Stimulated activated CD4-positive, alpha-beta T cell treated with anti-CD3 and anti-CD28 coated beads, TNF-alpha, amount 100 ng/mL, for 48 hours (primary cell): ENCODE results near the gene MT1A.
A peak's percentile ranks its signal among the peaks of the same experiment; 100 is the strongest.
"Not testable (repeated sequence)": the region's sequence is repeated elsewhere in the genome, so short reads cannot be mapped to it uniquely, and the experiment has no call there.

Source experiments
- DNase-seq, 3 donors: peaks; one replicate each; pipeline ENCODE4 v3.0.0-alpha.2; 2020; ENCODE audit warnings: low read depth in 3 of 3

MT1A gene

DNA sequence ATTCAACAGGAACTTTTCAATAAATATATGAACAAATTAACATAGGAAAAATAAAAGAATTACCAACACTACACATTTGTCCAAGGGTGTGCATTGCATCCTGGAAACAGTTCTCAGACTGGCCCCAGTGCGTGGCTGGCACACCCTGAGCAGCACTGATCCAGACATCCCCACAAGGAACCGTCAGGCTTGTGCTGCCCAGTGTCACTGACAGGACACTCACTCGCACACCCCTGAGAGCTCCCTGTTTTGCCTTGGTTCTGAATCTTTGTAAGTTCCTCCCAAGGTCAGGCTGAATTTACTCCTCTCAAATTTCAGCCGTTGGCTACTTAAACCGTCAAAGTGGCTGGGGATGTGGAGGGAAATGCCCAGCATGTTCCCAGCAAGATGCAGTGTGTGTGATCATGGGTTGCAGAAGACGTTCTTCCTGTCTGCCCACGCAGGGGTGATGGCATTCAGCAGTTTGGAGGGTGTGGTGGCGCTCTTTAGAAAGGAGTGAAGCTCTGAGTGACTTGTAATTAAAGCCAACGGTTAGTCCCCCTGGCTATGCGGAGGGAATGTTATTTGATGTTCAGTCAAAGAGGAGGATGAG, 28.4 kb upstream of the MT1A start:
- peak; percentile 61 to 75 (median 74) for DNase-seq

DNA sequence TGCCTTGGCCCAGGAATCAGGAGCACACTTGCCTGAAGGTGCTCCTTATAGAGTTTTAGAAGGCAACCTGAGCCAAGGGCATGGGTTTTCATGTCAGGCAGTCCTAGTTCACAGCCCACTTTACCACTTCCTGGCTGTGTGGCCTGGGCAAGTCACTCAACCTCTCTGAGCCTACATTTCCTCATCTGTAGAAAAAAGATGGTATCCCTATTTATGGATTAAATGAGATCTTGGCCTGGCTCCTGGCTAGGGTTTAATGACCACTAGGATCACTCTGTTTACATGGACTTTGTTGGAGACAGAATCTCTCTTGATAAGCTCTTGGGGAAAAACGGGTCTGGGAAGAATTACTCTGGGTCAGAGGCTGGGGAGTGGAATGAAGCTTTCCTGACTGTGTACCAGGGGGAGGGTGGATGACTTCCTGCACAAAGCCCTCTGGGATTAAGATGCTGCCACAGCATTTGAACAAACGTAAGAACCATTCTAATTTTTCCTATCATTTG, 27.8 kb upstream of the MT1A start:
- DNase-seq: no peak

DNA sequence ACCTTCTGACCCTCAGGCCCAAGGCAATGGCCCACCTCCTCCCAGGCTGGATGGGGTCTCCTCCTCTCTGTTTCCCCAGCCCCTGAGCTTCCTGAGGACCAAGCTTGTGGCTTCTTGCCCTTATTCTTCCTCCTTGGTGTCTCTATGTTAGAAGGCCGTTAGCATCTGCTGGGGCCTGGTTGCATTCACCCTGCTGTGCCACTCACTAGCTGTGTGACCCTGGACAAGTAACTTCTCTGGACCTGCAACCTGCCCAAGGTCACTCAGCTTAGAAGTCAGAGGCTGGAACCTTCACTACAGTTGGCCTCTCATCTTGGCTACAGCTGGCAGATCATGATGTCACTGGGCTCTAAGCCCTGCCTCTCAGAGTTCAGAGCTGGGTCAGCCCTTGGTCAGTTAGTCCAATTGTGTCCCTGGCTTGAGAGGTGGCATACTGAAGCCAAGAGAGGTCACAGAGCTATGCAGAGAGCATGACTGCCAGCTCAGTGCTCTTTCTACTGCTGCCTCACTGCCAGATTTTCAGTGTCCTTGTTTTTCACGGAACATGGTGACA, 27.1 kb upstream of the MT1A start:
- DNase-seq: no peak

DNA sequence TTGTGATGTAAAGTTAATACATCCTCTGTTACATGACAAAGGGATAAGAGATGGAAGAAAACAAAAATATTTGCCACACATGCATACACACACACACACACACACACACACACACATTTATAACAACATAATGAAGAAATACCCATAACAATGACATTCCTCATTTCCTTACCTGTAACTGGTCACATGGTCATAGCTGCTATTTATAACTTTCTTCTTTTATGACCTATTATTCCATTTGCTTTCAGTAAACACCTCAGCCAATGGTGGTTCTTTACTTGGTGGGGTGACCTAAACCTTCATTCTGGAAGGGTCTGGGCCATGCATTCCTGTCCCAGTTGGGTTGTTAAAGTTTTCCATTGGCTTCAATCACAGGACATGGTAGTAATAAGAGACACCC, 24.8 kb upstream of the MT1A start:
- no peak for DNase-seq

DNA sequence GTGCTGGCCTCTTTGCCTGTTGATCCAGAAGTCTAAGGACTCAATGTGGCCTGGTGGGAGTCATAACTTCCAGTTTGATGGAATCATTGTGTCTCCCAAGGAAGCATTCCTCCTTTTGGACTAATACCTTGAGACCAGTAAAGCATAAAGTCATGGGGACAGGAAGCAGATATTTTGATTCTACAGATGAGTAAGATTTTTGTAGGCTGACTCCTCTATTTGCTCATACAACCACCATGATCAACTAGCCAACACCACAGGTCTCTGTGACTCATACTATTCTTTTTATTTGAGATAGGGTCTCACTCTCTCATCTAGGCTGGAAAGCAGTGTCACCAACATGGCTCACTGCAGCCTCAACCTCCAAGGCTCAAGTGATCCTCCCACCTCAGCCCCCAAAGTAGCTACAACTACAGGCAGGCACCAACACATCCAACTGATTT, 23.9 kb upstream of the MT1A start:
- DNase-seq: no peak

DNA sequence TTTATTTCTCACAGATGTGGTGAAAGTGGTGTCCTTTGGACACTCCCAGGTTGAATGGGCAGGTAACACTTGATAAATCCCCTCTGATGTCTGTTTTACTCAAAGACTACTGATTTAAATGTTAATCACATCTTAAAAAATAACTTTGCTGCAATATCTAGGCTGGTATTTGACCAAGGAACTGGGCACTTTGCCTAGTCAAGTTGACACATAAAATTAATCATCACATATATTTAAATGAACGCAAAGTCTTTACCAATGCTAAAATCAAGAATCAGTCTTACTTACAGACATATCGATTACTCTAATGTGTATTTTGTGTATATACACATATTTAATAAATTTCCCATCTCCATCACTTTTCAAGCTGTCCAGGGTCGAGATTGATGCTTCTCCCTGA, 23.1 kb upstream of the MT1A start:
- no peak for DNase-seq

DNA sequence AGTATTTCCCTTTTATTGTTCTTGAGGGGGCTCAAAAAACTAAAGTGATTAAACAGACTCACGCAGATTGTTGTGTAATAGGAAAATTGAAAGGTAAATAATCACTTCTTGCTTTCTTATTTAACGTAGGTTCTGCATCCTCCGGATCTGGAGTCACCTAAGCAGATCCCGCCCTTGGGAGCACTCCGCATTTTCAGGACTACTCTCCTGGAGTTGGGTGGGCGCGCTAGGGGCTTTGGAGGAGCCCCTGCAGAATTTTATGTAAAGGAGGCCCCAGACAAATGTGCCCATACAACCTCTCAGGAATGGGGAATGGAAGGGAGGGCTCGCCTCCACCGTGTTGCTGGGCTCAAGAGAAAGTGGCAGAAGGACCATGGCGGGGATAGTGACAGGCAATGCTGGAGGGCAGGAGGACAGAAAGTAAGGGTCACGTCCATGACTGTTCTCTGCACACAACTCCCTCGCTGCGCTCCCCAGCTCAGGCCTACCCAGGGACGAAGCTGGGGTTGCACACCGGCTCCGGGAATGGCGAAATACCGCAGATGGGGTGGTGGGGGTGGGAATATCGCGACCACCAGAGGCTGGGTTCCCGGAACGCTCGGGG, 21.8 kb upstream of the MT1A start:
- DNase-seq: no peak

DNA sequence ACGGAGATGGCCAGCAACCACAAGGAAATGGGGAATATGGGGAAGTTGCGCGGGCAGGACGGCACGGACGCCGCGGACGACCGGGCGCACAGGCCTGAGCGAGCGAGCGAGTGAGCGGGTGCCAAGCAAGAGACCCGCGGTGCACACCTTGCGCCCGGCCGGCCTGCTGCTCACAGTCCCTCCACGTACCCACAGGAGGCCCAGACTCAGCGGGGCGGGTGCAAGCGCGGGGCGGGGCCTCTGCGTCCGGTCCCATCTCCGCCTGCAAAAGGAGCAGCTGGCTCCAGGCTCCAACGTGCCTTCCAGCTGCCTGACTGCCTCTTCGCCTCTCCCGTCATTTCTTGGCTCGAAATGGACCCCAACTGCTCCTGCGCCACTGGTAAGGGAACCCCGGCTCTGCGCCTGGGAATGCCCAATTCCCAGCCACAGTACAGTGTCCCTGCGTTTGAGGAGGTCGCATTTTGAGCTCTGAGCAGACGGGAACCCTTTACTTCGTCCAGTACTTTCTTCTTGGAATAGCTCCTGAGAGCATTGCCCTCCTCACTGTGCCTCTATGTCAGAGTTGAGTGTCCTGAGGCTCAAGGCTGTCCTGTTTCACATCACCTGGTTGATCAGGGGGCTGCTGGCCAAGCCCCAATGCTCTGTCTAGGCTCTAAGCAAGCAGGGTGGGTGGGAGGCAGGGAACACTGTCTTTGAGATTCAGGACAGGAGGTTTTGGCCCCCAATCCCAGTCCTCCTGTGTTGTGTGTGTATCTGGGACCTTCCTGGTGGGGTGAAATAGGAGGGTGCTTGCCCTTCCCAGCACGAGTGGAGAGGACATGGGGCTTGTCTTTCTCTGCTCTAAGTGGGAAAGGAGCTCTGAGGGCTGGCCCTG, 21.0 kb upstream of the MT1A start:
- peak in 1 of 3 donors; percentile 58 for DNase-seq

DNA sequence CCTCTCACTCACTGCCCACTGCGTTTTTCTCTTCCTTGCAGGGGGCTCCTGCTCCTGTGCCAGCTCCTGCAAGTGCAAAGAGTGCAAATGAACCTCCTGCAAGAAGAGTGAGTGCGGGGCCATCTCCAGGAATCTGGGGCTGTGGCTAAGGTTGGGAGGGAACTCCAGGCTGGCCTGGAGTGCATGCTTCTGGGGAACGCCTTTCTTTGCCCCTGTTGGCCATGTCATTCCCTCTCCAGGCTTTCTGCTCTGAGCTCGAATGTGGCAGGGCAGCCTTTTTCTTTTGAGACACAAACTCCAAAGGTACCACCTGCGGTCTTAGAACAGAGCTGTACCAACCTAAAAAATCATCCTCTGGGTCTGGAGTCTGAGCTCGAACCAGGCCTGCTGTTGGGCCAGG, 20.3 kb upstream of the MT1A start:
- no peak for DNase-seq

DNA sequence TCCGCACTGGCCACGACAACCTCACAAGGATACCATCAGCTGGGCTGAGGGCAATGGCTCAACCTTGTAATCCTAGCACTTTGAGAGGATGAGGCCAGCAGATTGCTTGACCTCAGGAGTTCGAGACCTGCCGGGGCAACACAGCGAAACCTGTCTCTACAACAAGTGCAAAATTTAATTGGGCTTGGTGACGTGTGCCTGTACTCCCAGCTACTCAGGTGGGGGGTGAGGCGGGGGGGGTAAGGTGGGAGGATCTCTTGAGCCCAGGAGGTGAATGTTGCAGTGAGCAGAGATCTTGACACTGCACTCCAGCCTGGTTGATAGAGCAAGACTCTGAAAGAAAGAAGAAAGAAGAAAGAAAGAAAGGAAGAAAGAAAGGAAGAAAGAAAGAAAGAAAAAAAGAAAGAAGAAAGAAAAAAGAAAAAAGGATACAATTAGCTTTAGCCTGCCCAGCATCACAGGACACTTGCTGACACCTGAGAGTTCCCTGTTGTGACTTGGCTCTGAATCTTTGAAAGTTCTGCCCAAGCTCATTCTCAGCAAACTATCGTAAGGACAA, 18.0 kb upstream of the MT1A start:
- no peak for DNase-seq

DNA sequence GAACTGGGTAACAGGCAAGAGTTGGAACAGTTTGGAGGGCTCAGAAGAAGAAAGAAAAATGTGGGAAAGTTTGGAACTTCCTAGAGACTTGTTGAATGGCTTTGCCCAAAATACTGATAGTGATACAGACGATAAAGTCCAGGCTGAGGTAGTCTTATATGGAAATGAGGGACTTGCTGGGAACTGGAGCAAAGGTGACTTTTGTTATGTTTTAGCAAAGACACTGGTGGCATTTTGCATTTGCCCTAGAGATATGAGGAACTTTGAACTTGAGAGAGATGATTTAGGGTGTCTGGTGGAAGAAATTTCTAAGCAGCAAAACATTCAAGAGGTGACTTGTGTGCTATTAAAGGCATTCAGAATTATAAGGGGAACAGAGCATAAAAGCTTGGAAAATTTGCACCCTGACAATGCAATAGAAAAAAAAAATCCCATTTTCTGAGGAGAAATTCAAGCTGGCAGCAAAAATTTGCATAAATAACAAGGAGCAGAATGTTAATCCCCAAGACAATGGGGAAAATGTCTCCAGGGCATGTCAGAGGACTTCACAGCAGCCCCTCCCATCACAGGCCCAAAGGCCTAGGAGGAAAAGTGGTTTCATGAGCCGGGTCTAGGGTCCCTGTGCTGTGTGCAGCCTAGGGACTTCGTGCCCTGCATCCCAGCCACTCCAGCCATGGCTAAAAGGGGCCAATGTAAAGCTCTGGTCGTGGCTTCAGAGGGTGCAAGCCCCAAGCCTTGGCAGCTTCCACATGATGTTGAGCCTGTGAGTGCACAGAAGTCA, 16.6 kb upstream of the MT1A start:
- DNase-seq: not testable (repeated sequence)

DNA sequence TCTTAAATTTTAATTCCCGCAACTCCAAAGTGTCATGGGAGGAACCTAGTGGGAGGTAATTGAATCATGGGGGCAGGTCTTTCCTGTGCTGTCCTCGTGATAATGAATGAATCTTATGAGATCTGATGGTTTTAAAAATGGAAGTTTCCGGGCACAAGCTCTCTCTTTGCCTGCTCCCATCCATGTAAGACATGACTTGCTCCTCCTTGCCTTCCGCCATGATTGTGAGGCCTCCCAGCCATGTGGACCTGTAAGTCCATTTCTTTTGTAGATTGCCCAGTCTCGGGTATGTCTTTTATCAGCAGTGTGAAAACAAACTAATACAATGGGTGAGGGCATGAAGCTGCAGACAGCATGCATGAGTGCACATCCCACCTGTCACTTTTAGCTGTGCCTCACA, 15.3 kb upstream of the MT1A start:
- DNase-seq: not testable (repeated sequence)

DNA sequence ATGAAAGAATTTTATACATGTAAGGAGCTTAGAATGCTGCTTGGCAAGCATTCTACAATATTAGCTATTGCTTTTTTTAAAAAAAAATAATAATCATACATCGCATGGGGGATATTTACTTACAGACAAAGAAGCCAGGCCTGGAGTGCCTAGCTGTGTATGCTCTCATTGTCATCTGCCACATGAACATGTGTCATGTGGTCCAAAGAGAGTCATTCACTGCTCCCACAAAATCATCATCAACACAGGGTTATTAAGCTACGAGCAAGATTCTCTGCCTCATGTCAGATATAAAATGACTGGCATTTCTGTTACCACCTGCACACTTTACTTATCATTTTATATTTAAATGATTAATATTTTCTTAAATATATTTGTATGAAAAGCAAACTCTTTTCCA, 14.8 kb upstream of the MT1A start:
- no peak for DNase-seq

DNA sequence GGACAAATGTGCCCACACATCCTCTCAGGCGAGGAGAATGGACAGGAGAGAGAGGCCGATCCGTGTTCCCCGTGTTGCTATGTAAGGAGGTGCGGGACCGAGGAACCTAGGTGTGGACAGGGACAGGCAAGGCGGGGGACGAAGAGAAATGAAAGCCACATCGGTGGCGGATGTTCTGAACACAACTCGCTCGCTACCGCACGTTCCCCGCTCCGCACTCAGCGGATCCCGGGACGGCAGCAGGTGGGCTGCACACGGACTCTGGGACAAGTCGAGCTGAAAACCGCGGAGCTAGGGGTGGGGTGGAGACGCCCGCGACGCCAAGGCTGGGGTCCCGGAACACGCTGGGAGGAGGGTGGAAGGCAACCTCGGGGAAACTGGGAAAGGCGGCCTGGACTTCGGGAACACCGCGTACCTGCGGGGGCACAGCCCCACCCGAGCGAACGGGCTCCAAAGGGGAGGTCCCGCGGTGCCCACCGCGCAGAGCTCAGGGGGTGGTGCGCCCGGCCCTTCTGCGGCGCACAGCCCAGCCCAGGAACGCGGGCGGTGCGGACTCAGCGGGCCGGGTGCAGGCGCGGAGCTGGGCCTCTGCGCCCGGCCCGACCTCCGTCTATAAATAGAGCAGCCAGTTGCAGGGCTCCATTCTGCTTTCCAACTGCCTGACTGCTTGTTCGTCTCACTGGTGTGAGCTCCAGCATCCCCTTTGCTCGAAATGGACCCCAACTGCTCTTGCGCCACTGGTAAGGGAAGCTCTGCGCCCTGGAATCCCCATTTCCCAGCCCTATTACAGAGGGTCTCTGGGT, 13.1 kb upstream of the MT1A start, which contains the start of gene MT1E:
Gene MT1E (plus strand): TSS at position 642 of the 803 bp plus-strand sequence. CDS start 71 bp downstream, at position 713.
- peak; percentile 42 to 59 (median 53) for DNase-seq

DNA sequence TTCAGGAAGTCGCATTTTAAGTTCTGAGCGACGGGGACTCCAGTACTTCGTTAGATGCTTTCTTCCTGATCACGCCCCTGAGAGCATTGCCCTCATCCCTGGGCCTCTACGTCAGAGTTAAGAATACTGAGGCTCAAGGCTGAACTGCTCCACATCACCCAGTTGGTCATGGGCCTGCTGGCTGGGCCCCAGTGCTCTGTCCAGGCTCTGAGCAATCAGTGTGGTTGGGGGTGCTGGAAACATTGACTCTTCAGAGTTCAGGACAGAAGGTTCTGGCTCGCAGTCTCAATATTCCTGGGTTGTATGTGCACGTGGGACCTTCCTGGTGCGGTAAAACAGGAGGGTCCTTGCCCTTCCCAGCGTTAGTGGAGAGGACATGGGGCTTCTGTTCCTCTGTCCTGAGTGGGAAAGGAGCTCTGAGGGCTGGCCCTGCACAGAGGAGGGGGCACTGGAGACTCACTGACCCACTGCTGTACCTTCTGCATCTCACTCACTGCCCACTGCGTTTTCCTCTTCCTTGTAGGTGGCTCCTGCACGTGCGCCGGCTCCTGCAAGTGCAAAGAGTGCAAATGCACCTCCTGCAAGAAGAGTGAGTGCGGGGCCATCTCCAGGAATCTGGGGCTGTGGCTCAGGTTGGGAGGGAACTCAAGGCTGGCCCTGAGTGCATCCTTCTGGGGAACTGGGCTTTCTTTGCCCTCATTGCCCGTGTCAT, 12.4 kb upstream of the MT1A start:
- DNase-seq: no peak

DNA sequence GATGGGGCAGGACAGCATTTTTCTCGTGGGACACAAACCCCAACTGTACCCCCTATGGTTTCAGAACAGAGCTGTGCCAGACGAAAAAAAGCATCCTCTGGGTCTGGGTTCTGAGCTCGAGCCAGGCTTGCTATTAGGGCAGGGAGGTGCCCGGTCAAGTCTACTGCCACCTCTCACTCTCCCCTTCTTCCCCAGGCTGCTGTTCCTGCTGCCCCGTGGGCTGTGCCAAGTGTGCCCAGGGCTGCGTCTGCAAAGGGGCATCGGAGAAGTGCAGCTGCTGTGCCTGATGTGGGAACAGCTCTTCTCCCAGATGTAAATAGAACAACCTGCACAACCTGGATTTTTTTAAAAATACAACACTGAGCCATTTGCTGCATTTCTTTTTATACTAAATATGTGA, 11.8 kb upstream of the MT1A start:
- no peak for DNase-seq

DNA sequence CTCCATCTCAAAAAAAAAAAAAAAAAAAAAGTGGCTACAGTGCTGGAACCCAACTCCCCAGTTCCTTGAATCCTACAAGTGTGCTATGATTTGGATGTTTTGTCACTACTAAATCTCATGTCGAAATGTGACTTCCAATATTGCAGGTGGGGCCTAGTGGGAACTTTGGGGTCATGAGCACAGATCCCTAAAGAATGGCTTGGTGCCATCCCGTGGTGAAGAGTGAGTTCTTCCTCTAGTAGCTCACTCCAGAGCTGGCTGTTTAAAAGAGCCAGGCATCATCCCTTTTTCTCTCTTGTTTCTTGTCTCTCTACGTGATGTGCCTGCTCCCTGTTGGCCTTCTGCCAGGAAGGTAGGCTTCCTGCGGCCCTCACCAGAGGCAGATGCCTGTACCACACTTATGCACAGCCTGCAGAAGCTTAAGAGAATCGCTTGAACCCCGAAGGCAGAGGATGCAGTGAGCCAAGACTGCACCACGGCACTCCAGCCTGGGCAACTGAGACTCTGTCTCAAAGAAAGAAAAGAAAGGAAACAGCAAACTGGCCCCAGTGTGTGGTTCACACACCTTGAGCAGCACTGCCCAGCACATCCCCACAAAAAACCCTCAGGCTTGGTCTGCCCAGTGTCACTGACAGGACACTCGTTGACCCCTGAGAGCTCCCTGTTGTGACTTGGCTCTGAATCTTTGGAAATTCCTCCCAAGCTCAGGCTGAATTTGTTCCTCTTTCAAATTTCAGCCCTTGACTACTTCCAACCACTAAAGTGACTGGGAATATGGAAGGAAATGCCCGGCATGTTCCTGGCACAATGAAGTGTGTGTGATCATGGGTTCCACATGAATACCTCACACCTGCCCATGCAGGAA, 9.7 kb upstream of the MT1A start:
- DNase-seq: no peak

DNA sequence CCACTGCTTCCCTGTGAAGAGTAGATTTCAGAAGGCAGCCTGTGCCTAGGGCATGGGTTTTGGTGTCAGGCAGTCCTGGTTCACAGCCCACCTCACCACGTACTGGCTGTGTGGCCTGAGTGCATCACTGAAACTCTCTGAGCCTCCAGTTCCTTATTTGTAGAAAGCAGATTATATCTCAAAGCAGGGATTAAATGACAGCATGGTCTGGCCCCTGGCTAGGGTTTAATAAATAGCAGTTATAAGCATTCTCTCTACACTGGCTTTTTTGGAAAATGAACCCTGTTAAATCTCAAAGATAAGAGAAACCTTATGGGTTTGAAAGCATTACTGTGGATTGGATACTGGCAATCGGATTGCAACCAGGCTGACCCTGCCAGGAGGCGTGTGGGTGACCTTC, 8.9 kb upstream of the MT1A start:
- DNase-seq: no peak

DNA sequence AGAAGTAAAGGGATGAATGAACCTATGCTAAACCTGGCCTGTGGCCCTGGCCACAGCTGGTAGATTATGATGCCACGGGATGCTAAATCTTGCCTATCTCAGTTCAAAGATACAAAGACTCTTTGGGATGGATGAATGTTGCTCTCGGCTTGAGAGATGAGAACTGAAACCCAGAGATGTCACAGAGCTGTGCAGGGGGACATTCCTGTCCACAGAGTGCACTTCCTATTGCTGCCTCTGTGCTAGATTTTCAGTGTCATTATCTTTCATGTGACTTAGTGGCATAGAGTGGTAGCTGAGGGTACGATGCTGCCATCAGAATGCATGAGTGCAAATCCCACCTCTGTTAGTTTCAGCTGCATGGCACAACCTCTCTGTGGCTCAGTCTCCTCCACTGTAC, 8.3 kb upstream of the MT1A start:
- DNase-seq: no peak
